Head of caudate nucleus (tissue), 42 donors: ENCODE results near the gene PDGFRB.

ENCODE experiments used
- DNase-seq, 42 donors: peaks; one replicate each; pipeline versions ENCODE4 v3.0.0 to v3.0.0-alpha.2; 2020 to 2021; ENCODE audit warnings: mixed read lengths in 7 of 42
- intact Hi-C: fragments of 100-400 bp; cut with DNase I; formaldehyde crosslinking; loops from one replicate; pipeline ENCODE4 v1.15.0; 2022

Gene PDGFRB

GRCh38 chr5:150155258-150156026 lies at the start of gene PDGFRB:
PDGFRB (minus strand) TSS chr5:150155845; CDS start chr5:150137047, 18,798 bp downstream.
- peak; percentile 56 to 90 (median 80) for DNase-seq
- intact Hi-C loops: no loop called here

GRCh38 chr5:150204590-150204960 lies 48.9 kb upstream of the PDGFRB start:
- DNase-seq: no peak
- intact Hi-C loops: no loop called here

- intact Hi-C loops: no loop called here
- DNase-seq: no peak
Observed at GRCh38 chr5:150203832-150204589, 48.4 kb upstream of the PDGFRB start.

GRCh38 chr5:150202501-150202900 lies 46.9 kb upstream of the PDGFRB start:
- intact Hi-C loops: no loop called here
- no peak for DNase-seq

GRCh38 chr5:150197476-150197875 lies 41.8 kb upstream of the PDGFRB start:
- no peak for DNase-seq
- intact Hi-C loops: no loop called here

- no peak for DNase-seq
- intact Hi-C loops: no loop called here
Observed at GRCh38 chr5:150196986-150197385, 41.3 kb upstream of the PDGFRB start.

GRCh38 chr5:150196514-150196913 lies 40.9 kb upstream of the PDGFRB start:
- intact Hi-C loops: no loop called here
- DNase-seq: peak in 6 of 42 donors; percentile 8 to 52 (median 14)

- DNase-seq: no peak
- intact Hi-C loops: no loop called here
Observed at GRCh38 chr5:150195736-150196485, 40.3 kb upstream of the PDGFRB start.

GRCh38 chr5:150192462-150192861 lies 36.8 kb upstream of the PDGFRB start:
- peak in 31 of 42 donors; percentile 7 to 72 (median 34) for DNase-seq
- intact Hi-C loops: no loop called here

- intact Hi-C loops: no loop called here
- DNase-seq: no peak
Observed at GRCh38 chr5:150190987-150191386, 35.3 kb upstream of the PDGFRB start.

- intact Hi-C loops: no loop called here
- no peak for DNase-seq
Observed at GRCh38 chr5:150190503-150190979, 34.9 kb upstream of the PDGFRB start.

- intact Hi-C loops: no loop called here
- DNase-seq: no peak
Observed at GRCh38 chr5:150189728-150190502, 34.3 kb upstream of the PDGFRB start, which contains the start of gene SLC6A7. SLC6A7 (plus strand) TSS chr5:150190062; CDS start chr5:150190328, 266 bp downstream.

GRCh38 chr5:150189326-150189725 lies 33.7 kb upstream of the PDGFRB start:
- intact Hi-C loops: no loop called here
- DNase-seq: no peak

GRCh38 chr5:150188146-150188842 lies 32.6 kb upstream of the PDGFRB start:
- intact Hi-C loops: no loop called here
- no peak for DNase-seq

GRCh38 chr5:150186897-150187296 lies 31.3 kb upstream of the PDGFRB start:
- no peak for DNase-seq
- intact Hi-C loops: no loop called here

GRCh38 chr5:150186137-150186536 lies 30.5 kb upstream of the PDGFRB start:
- intact Hi-C loops: no loop called here
- DNase-seq: no peak

- no peak for DNase-seq
- intact Hi-C loops: no loop called here
Observed at GRCh38 chr5:150184990-150185912, 29.6 kb upstream of the PDGFRB start.
